Bronchial epithelial cell (primary cell): ENCODE results near the gene LRRD1. TPM values are rescaled to one million over a fixed set of nuclear protein-coding genes. Genes with fewer than 3 reads are reported as not detected.
"Not testable (repeated sequence)": the region's sequence is repeated elsewhere in the genome, so short reads cannot be mapped to it uniquely, and the experiment has no call there.

Experiments
- DNase-seq: peaks from one replicate; pipeline ENCODE4 v3.0.0-alpha.2; 2010; ENCODE audit warnings: low read depth
- FAIRE-seq: peaks from 2 replicates; lab custom pipeline; 2011; peaks lifted over from hg19 to GRCh38; lab: Jason Lieb, UNC
- H3K27me3 ChIP-seq: 2 replicates; pipeline ENCODE4 v1.5.1; 2011; ENCODE audit warnings: low read length; ENCODE audit not compliant: control insufficient read depth, insufficient read depth
- H3K36me3 ChIP-seq: 2 replicates; pipeline ENCODE4 v1.5.1; 2011; ENCODE audit warnings: low read length; ENCODE audit not compliant: control insufficient read depth, insufficient read depth
- H3K4me3 ChIP-seq: 2 replicates; pipeline ENCODE4 v1.5.1; 2011; ENCODE audit warnings: mild to moderate bottlenecking, low read depth, low read length, control low read depth
- CTCF ChIP-seq: IDR thresholded peaks from 2 replicates; pipeline ENCODE4 v1.5.1; 2011; ENCODE audit warnings: mild to moderate bottlenecking, moderate library complexity, low read length, control low read depth, inconsistent platforms; ENCODE audit not compliant: insufficient read depth, severe bottlenecking
- total RNA-seq: library from RNA; depleted of rRNA; stranded (reverse); fragments of >200 nt; gene quantifications from 2 replicates; pipeline ENCODE4 v1.2.1, GENCODE V29; 2014

Gene LRRD1
- total RNA-seq, 1 donor from 2014 or later: not detected

- FAIRE-seq: no peak
- no peak overlapping the region for H3K4me3 ChIP-seq
- H3K27me3 ChIP-seq: no peaks in the 10 kb centered on the region
- TF ChIP-seq CTCF: no peak
- H3K36me3 ChIP-seq: no peaks in the 10 kb centered on the region
- DNase-seq: no peak
Measured at GRCh38 chr7:92149736-92150239, 29.2 kb downstream of the LRRD1 start.

GRCh38 chr7:92143192-92143880, 35.6 kb downstream of the LRRD1 start:
- not testable (repeated sequence) for H3K4me3 ChIP-seq, H3K36me3 ChIP-seq, H3K27me3 ChIP-seq, DNase-seq, FAIRE-seq

GRCh38 chr7:92142791-92143190, 36.2 kb downstream of the LRRD1 start:
- not testable (repeated sequence) for H3K27me3 ChIP-seq, H3K4me3 ChIP-seq, FAIRE-seq, DNase-seq, H3K36me3 ChIP-seq

GRCh38 chr7:92141161-92141560, 37.8 kb downstream of the LRRD1 start:
- Histone ChIP-seq H3K27me3 (no peaks in the 10 kb centered on the region), H3K36me3 (no peaks in the 10 kb centered on the region), H3K4me3 (no peak overlapping the region)
- FAIRE-seq: no peak
- no peak for DNase-seq
- no peak for TF ChIP-seq CTCF

GRCh38 chr7:92137557-92137956, 41.4 kb downstream of the LRRD1 start:
- DNase-seq: no peak
- TF ChIP-seq CTCF: no peak
- H3K4me3 ChIP-seq: no peak overlapping the region
- H3K36me3 ChIP-seq: no peaks in the 10 kb centered on the region
- FAIRE-seq: no peak
- no peaks in the 10 kb centered on the region for H3K27me3 ChIP-seq

- Histone ChIP-seq H3K4me3 (peak overlapping the region; percentile 98), H3K36me3 (peaks cover 3% of the 10 kb centered on the region), H3K27me3 (no peaks in the 10 kb centered on the region)
- TF ChIP-seq CTCF: no peak
- FAIRE-seq (peak; percentile 23), DNase-seq (peak; percentile 35)
Measured at GRCh38 chr7:92135052-92135889, 43.7 kb downstream of the LRRD1 start.
